Stimulated activated naive CD8-positive, alpha-beta T cell treated with anti-CD3 and anti-CD28 coated beads, Interleukin-15, amount 100 ng/mL, for 72 hours (primary cell): Measurements from ENCODE around the gene GMDS.

ENCODE experiments used
- ATAC-seq: fragments of 150-1000 bp; cut with Tn5 transposase; 2 replicates; pipeline ENCODE4 v1.10.0; 2021; ENCODE audit warnings: mild to moderate bottlenecking, moderate library complexity
- DNase-seq, 2 donors: peaks; one replicate each; pipeline ENCODE4 v3.0.0; 2021 to 2022
- H3K27ac Mint-ChIP-seq, 2 donors: one replicate each; pipeline ENCODE4 v1.8.0; 2022; ENCODE audit warnings: mild to moderate bottlenecking in 2 of 2, mixed read lengths in 2 of 2, moderate library complexity in 2 of 2
- H3K27me3 Mint-ChIP-seq: one replicate; pipeline ENCODE4 v1.8.0; 2022; ENCODE audit warnings: mixed read lengths
- H3K4me1 Mint-ChIP-seq: one replicate; pipeline ENCODE4 v1.8.0; 2022; ENCODE audit warnings: mild to moderate bottlenecking, mixed read lengths
- H3K4me3 Mint-ChIP-seq, 2 donors: one replicate each; pipeline ENCODE4 v1.8.0; 2022; ENCODE audit warnings: mild to moderate bottlenecking in 2 of 2, mixed read lengths in 2 of 2, moderate library complexity in 1 of 2
- H3K9me3 Mint-ChIP-seq, 2 donors: one replicate each; pipeline ENCODE4 v1.8.0; 2022; ENCODE audit warnings: mixed read lengths in 2 of 2

The GMDS gene

DNA sequence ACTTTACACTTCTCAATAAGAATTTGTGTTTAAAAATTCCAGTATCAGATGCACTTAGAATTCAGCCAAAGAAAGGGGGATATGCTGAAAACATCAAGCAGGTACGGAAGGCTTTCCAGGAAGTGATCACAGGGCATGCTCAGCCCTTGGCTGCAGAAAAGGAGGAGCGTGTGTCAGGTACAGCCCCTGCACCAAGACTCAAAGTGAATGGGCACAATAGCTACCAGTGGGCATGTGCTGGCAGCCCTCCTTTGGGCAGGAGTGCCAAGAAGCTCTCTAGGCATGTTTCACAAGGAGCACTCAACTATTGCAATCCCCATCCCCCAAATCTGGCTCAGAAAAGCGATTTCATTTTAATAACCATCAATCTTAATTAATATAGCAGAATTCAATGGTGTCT lies 298.8 kb downstream of the GMDS start:
- H3K27me3 Mint-ChIP-seq, result no peaks in the 10 kb centered on the region
- no peak for ATAC-seq
- H3K27ac Mint-ChIP-seq, result no peak overlapping the region
- no peaks in the 10 kb centered on the region for H3K9me3 Mint-ChIP-seq
- no peaks in the 10 kb centered on the region for H3K4me1 Mint-ChIP-seq
- H3K4me3 Mint-ChIP-seq, result no peak overlapping the region
- DNase-seq, result no peak

DNA sequence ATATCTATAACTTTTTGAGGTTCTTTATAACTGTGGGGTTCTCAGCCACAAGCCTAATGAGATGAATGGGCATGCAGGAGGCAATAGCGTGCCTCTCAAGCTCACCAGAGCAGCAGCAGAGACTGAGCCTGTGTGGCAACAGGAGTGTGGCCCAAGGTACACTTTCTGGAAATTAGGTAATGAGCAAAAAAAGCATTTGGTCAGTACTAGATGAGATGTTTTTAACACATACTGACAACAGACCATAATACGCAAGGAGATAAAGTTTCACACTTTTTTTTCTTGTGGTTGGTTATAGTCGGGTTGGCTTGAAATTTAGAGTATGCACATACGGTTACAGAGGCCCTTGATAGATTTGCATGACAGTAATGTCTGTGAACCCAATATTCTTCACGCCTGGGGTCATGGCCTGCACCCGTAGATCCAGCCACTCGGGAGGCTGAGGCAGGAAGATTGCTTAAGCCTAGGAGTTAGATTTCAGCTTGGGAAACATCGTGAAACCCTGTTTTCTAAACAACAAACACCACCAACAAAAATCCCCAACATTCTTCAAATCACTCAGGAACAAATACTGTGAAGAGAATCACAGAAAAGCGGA lies 300.1 kb downstream of the GMDS start:
- H3K4me1 Mint-ChIP-seq, result no peaks in the 10 kb centered on the region
- no peaks in the 10 kb centered on the region for H3K9me3 Mint-ChIP-seq
- peak overlapping the region in 1 of 2 donors; percentile 56 for H3K27ac Mint-ChIP-seq
- H3K4me3 Mint-ChIP-seq, result no peak overlapping the region
- ATAC-seq (no peak), DNase-seq (no peak)
- no peaks in the 10 kb centered on the region for H3K27me3 Mint-ChIP-seq

DNA sequence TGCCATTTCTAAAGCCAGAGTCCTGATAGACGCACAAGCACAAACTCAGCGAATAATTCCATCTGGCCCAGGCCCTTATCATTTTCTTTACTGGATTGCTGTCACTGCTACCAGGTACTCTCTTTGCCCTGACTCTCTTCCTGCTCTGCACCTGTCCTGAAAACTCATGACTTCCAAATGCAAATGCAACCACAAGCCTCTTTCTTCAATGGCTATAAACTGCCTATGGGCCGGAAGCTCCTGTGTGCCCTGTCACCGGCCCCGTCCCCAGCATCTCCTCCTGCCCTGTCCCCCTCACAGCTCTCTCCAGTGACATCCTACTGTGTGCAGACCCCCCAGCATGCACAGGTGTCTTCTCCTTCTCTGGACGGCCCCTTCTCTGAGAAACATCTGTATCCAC lies 302.6 kb downstream of the GMDS start:
- Mint-ChIP-seq H3K27me3 (no peaks in the 10 kb centered on the region), H3K9me3 (peaks cover 0 to 5% of the 10 kb centered on the region in 2 donors), H3K27ac (no peak overlapping the region), H3K4me3 (no peak overlapping the region), H3K4me1 (no peaks in the 10 kb centered on the region)
- ATAC-seq (no peak), DNase-seq (no peak)

DNA sequence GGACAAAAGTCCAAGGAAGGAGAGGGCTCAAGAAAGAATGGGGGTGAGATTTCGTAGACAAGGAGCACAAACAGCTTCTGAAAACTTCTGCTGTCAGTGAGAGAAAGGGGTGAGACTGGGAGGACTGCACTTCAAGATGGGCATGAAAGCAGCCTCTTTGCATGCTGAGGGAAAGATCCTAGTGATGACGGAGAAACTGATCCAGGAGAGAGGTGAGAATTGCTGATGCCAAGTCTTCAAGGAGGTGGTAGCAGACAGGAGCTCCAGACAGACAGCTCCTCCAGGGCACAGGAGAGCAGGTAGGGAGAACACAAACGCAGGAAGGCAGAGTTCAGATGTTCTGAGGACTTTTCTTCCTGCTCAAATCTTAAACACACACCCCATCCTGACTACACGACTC lies 303.9 kb downstream of the GMDS start:
- Mint-ChIP-seq H3K27me3 (no peaks in the 10 kb centered on the region), H3K27ac (no peak overlapping the region), H3K4me3 (no peak overlapping the region), H3K4me1 (no peaks in the 10 kb centered on the region), H3K9me3 (peaks cover 0 to 5% of the 10 kb centered on the region in 2 donors)
- ATAC-seq (no peak), DNase-seq (no peak)

DNA sequence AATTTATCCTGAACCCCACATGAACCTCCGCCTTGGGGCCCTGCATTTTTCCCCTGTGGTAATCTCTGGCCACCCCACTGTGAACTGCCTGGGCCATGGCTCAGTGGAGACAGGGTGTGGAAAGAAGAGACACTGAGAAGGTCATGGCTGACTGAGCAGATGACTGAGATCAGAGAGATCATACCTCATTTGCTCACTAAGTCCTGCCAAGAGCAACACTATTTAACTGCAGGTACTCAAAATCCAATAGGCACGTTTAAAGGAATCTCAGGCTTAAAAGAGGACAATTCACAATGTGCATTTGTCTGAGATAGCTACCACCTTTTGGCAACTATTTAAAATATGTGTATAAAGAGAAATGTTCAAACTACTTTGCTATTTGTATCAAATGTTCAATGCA lies 305.0 kb downstream of the GMDS start:
- no peaks in the 10 kb centered on the region for H3K27me3 Mint-ChIP-seq
- no peak overlapping the region for H3K4me3 Mint-ChIP-seq
- no peak for ATAC-seq
- peaks cover 0 to 5% of the 10 kb centered on the region in 2 donors for H3K9me3 Mint-ChIP-seq
- DNase-seq, result no peak
- H3K4me1 Mint-ChIP-seq, result no peaks in the 10 kb centered on the region
- no peak overlapping the region for H3K27ac Mint-ChIP-seq

DNA sequence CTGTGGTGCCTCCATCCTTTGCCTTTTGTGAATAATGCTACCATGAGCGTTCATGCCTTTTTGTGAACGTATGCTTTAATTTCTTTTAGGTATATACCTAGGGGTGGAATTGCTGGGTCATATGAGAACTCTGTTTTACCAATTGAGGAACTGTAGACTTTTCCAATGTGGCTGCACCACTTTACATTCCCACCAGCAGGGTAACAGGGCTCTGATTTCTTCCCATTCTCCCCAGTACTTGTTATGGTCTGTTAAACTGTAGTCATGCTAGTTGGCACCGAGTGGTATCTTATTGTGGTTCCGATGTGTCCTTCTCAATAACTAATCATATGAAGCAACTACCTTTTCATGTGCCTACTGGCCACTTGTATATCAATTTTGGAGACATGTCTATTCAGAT lies 312.1 kb downstream of the GMDS start:
- no peak for DNase-seq

DNA sequence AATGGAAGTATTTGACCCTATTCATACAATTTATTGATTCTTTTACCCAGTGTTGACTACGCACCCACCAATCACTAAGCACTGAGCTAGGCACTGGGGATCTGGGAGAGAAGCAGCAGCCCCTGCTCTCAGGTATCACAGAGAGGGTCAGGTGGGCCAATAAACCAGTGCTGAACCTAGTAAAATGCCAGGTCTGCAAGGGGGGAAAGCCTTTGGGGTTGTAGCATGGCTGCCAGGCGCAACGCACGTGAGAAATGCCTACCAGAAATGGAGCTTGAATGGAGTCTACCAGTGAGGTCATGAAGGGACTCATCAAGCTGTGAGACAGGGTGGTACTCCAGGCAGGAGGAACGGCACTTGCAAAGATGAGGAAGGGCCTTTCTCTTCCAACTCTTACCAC lies 313.6 kb downstream of the GMDS start:
- no peak overlapping the region for H3K4me3 Mint-ChIP-seq
- H3K27ac Mint-ChIP-seq, result no peak overlapping the region
- no peaks in the 10 kb centered on the region for H3K27me3 Mint-ChIP-seq
- ATAC-seq (no peak), DNase-seq (no peak)
- H3K4me1 Mint-ChIP-seq, result no peaks in the 10 kb centered on the region
- H3K9me3 Mint-ChIP-seq, result peaks cover 0 to 8% of the 10 kb centered on the region in 2 donors

More for the DNA sequence above, 312.1 kb downstream of the GMDS start:
- H3K4me1 Mint-ChIP-seq, result no peaks in the 10 kb centered on the region
- no peak overlapping the region for H3K27ac Mint-ChIP-seq
- H3K27me3 Mint-ChIP-seq, result no peaks in the 10 kb centered on the region
- no peak overlapping the region for H3K4me3 Mint-ChIP-seq
- no peak for ATAC-seq
- peaks cover 0 to 8% of the 10 kb centered on the region in 2 donors for H3K9me3 Mint-ChIP-seq

DNA sequence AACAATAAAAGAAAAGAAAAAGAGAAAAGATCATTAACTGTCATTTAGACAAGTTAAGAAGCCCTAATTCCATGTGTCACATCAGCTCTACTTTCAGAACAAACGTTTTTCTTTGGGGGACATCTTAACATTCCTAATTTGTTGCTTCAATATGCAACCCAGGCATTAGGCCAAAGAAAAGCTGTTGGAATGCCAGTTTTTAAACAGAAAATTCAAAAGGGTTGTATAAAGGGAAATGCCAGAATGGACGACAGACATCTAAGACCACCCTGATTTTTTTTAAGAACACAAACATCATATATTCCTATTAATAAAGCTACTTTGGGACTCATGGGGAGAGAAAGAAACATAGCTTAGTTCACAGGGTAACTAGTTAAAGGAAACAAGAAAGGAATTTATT lies 315.0 kb downstream of the GMDS start:
- H3K4me3 Mint-ChIP-seq, result no peak overlapping the region
- H3K4me1 Mint-ChIP-seq, result no peaks in the 10 kb centered on the region
- H3K27ac Mint-ChIP-seq, result no peak overlapping the region
- H3K27me3 Mint-ChIP-seq, result no peaks in the 10 kb centered on the region
- ATAC-seq (no peak), DNase-seq (no peak)
- peaks cover 0 to 8% of the 10 kb centered on the region in 2 donors for H3K9me3 Mint-ChIP-seq

DNA sequence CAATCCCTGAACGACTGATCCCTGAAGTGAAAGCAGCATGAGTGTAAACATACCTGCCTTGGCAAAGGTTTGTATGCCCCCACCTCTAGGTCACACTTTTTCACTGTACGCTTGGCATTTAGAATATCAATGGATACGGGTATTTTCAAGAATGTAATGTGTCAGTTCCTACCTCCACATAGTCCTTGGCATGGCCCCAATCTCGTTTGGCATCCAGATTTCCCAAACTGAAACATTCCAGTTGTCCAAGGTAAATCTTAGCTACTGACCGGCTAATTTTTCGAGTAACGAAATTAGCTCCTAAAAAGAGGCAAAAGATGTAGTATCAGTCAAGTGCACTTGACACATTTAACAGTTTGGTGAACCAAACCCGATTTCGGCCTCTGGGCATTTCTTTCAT lies 315.5 kb downstream of the GMDS start:
- Mint-ChIP-seq H3K9me3 (peaks cover 0 to 8% of the 10 kb centered on the region in 2 donors), H3K27ac (no peak overlapping the region), H3K27me3 (no peaks in the 10 kb centered on the region), H3K4me1 (no peaks in the 10 kb centered on the region), H3K4me3 (no peak overlapping the region)
- ATAC-seq (no peak), DNase-seq (no peak)

DNA sequence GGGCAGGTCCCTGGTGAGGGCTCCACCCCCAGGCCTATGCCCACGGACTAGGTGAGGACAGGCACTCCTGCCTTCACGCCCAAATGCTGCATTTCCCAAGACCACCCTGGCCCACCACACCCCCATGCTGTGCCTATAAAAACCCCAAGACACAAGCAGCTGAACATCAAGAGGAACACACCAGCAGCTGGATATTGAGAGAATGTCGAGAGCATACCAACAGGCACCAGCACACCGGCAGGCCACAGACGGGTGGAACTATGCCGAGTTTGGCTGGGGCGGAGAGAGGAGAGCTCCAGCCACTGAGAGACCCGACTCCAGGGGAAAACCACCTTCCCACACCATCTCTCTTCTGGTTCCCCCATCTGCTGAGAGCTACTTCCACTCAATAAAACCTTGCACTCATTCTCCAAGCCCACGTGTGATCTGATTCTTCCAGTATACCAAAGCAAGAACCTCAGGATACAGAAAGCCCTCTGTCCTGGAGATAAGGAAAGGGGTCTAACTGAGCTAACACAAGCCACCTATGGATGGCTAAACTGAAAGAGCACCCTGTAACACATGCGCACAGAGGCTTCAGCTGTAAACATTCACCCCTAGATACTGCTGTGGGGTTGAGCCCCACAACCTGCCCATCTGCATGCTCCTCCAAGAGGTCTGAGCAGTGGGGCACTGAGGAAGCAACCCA lies 319.5 kb downstream of the GMDS start:
- DNase-seq (no peak), ATAC-seq (no peak)
- H3K27ac Mint-ChIP-seq, result no peak overlapping the region
- no peaks in the 10 kb centered on the region for H3K9me3 Mint-ChIP-seq
- no peaks in the 10 kb centered on the region for H3K27me3 Mint-ChIP-seq
- no peaks in the 10 kb centered on the region for H3K4me1 Mint-ChIP-seq
- H3K4me3 Mint-ChIP-seq, result no peak overlapping the region

DNA sequence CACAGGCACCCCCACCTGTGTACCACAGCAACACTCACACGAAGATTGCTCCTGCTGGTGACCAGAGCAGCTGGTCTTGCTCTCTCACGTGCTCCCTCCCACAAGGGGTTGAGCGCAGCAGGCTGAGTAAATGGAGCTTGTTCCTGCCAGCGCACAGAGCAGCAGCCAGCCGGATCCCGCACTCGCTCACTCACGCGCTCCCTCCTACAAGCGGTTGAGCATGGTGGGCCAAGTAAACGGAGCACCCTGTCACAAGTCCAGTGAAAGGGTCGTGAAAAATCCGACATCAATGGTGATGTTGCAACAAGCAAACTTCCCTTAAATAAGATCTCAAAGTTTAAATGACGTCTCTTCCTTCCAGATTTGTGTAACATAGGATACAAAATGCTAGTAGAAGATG lies 322.0 kb downstream of the GMDS start:
- H3K27me3 Mint-ChIP-seq, result no peaks in the 10 kb centered on the region
- H3K4me3 Mint-ChIP-seq, result no peak overlapping the region
- no peak overlapping the region for H3K27ac Mint-ChIP-seq
- DNase-seq, result no peak
- H3K9me3 Mint-ChIP-seq, result no peaks in the 10 kb centered on the region
- ATAC-seq, result no peak
- H3K4me1 Mint-ChIP-seq, result no peaks in the 10 kb centered on the region

DNA sequence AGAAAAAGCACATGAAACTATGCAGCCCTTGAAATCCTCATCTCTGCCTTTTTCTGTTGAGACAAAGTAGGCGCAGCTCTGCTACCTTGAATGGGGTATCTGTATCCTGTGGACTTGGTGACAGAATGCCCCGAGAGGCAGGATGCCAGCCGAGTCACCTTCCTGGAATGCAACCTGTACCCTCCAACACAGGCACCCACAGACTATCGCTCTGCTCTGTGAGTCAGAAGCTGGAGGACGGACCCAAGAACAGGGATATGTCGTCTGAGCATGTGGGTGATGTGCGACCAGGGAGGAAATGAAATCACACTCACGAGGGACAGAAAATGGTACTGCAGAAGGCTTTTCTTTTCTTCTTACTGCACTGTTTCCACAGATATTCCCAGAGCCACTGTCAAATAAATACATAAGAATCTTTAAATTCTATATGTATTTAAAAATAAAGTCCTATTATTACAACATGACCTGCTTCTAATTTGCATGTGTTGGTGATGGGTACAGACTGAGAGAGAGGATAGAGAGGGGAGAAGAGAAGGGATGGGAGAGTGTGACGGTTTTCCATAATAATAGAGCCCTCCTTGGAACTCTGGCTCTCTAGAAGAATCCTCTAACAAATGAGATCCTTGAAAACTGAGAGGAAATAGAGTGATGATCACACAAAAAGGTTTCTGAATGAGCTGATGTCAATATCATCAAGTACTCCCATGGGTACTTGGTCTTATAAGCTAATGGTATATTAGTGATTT lies 327.6 kb downstream of the GMDS start:
- no peak overlapping the region for H3K4me3 Mint-ChIP-seq
- H3K27ac Mint-ChIP-seq, result peak overlapping the region in 1 of 2 donors; percentile 72
- H3K4me1 Mint-ChIP-seq, result peaks cover 15% of the 10 kb centered on the region
- ATAC-seq (peak; percentile 94), DNase-seq (peak; percentile 30 to 62)
- H3K27me3 Mint-ChIP-seq, result no peaks in the 10 kb centered on the region
- no peaks in the 10 kb centered on the region for H3K9me3 Mint-ChIP-seq

DNA sequence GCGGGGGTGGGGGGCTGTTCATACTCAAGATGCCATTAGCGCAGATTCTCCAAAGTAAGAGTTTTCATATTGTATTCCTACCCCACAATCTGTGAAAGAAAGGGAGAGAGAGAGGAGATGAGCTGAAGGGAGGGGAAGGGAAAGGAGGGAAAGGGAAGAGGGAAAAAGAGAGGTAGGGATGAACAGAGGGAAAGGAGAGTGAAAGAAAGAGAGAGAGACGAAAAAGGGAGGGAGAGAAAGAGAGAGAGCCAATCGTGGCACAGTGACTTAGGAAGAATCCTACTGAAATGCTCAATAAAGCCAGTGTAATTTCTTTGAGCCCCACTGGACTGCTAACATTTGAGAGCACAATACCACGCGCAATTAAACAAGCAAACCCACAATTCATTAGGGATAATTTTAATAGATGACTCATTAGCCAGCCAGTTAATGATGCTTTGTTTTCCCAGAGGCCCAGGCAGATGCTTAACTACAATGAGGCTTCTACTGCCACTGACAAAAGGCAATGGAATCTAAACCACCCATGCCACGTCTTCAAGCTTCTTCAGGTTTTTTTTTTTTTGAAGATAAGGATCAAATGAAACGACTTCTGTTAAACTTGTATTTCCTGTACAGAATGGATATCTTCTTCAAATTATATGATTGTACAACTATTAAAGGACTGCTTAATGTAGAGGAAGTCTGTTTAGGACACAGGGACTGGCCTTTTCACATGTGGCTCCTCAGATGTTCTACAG lies 328.9 kb downstream of the GMDS start:
- H3K27me3 Mint-ChIP-seq, result no peaks in the 10 kb centered on the region
- H3K4me1 Mint-ChIP-seq, result peaks cover 15% of the 10 kb centered on the region
- no peak overlapping the region for H3K4me3 Mint-ChIP-seq
- ATAC-seq, result no peak
- no peaks in the 10 kb centered on the region for H3K9me3 Mint-ChIP-seq
- H3K27ac Mint-ChIP-seq, result no peak overlapping the region
- no peak for DNase-seq

DNA sequence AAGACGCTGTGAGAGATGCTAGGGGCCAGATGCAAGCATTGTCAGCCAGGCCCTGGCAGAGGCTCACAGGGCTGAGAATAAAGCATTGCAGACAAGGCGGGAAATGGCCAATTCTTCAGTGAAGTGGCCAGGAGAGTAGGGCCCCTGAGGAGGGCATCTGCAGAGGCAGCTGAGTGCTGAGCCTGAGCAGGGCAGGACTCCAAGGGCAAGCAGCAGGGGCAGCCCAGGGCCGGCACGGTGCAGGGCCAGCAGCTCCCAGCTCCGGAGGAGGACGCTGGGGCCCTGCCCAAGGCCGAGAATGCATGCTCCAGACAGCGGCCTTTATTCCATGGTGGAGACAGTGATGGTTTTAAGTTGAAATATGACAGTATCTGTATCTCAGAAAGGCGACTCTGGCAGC lies 330.2 kb downstream of the GMDS start:
- no peak for ATAC-seq
- H3K9me3 Mint-ChIP-seq, result no peaks in the 10 kb centered on the region
- H3K4me1 Mint-ChIP-seq, result peaks cover 15% of the 10 kb centered on the region
- DNase-seq, result no peak
- no peak overlapping the region for H3K4me3 Mint-ChIP-seq
- H3K27me3 Mint-ChIP-seq, result no peaks in the 10 kb centered on the region
- H3K27ac Mint-ChIP-seq, result no peak overlapping the region

DNA sequence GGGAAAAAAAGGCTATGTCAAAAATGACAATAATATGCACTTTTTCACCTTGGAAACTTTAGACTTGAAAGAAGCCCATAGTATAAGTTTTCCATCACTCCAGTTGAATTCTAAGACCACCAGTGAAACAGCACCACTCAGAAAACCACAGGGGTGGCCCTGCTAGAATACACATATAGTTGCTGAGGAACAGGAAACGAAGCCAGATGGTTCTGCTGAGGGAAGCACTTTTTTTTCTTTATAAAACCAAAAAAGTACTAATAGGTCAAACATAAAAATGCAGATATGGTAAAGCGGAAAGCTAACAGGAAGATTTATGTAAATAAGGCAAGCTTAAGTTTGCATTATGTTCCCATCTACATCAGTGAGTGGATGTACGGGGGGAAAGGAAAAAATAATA lies 331.8 kb downstream of the GMDS start:
- Mint-ChIP-seq H3K27ac (no peak overlapping the region), H3K4me1 (peaks cover 15% of the 10 kb centered on the region), H3K4me3 (no peak overlapping the region), H3K9me3 (no peaks in the 10 kb centered on the region), H3K27me3 (no peaks in the 10 kb centered on the region)
- ATAC-seq (no peak), DNase-seq (no peak)

DNA sequence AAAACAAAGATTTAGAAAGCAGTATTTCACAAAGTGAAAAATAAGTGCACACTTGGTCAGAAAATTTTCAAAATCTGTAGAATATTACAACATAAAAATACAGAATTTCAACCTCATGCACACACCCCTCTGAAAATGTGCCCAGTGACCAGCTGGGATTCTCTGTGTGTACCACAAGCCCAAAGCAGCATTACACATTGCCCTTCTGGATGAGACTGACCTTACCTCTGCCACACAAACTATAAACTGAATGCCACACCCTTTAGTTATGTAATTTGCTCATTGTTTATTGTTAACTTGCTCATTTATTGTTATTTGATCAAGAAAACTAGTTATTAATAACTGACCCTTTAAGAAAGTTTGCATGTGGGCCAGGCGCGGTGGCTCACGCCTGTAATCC lies 332.7 kb downstream of the GMDS start:
- ATAC-seq (no peak), DNase-seq (no peak)
- Mint-ChIP-seq H3K27me3 (no peaks in the 10 kb centered on the region), H3K4me1 (peaks cover 9% of the 10 kb centered on the region), H3K9me3 (no peaks in the 10 kb centered on the region), H3K4me3 (no peak overlapping the region), H3K27ac (no peak overlapping the region)
